ENCODE data around the gene FCGR3A.
"Not testable (repeated sequence)": the region's sequence is repeated elsewhere in the genome, so short reads cannot be mapped to it uniquely, and the experiment has no call there.

Gene FCGR3A

GRCh38 chr1:161529463-161530104, 20.0 kb downstream of the FCGR3A start:
- DNase-seq: peak in 1 of 2 experiments; percentile 36

- DNase-seq: peak; percentile 38 to 60
Observed at GRCh38 chr1:161528550-161528949, 21.1 kb downstream of the FCGR3A start.

- not testable (repeated sequence) for DNase-seq
Observed at GRCh38 chr1:161525918-161526317, 23.7 kb downstream of the FCGR3A start.

- not testable (repeated sequence) for DNase-seq
Observed at GRCh38 chr1:161525321-161525720, 24.3 kb downstream of the FCGR3A start.

DNA sequence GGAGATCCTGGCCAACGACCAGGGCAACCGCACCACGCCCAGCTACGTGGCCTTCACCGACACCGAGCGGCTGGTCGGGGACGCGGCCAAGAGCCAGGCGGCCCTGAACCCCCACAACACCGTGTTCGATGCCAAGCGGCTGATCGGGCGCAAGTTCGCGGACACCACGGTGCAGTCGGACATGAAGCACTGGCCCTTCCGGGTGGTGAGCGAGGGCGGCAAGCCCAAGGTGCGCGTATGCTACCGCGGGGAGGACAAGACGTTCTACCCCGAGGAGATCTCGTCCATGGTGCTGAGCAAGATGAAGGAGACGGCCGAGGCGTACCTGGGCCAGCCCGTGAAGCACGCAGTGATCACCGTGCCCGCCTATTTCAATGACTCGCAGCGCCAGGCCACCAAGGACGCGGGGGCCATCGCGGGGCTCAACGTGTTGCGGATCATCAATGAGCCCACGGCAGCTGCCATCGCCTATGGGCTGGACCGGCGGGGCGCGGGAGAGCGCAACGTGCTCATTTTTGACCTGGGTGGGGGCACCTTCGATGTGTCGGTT, 24.8 kb downstream of the FCGR3A start:
- DNase-seq: not testable (repeated sequence)

DNA sequence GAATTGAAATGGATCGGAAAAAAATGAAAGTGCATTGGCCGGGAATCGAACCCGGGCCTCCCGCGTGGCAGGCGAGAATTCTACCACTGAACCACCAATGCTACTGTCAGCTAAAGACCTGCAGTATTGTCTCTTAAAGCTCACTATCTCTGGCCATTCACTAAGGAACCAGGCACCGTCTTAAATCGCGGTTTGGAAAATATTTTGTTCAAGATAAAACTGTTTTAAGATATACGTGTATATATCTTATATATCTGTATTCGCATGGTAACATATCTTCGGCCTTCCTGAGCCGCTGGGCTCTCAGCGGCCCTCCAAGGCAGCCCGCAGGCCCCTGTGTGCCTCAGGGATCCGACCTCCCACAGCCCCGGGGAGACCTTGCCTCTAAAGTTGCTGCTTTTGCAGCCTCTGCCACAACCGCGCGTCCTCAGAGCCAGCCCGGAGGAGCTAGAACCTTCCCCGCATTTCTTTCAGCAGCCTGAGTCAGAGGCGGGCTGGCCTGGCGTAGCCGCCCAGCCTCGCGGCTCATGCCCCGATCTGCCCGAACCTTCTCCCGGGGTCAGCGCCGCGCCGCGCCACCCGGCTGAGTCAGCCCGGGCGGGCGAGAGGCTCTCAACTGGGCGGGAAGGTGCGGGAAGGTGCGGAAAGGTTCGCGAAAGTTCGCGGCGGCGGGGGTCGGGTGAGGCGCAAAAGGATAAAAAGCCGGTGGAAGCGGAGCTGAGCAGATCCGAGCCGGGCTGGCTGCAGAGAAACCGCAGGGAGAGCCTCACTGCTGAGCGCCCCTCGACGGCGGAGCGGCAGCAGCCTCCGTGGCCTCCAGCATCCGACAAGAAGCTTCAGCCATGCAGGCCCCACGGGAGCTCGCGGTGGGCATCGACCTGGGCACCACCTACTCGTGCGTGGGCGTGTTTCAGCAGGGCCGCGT, 25.5 kb downstream of the FCGR3A start, which contains the start of gene HSPA6:
HSPA6 (plus strand) TSS at position 724 of the 925 bp plus-strand sequence; CDS start at position 843, 119 bp downstream.
- DNase-seq: peak; percentile 64 to 66

GRCh38 chr1:161523041-161523816, 26.4 kb downstream of the FCGR3A start:
- DNase-seq: not testable (repeated sequence)

GRCh38 chr1:161513953-161514352, 35.7 kb downstream of the FCGR3A start:
- not testable (repeated sequence) for DNase-seq

- DNase-seq: not testable (repeated sequence)
Observed at GRCh38 chr1:161513448-161513780, 36.2 kb downstream of the FCGR3A start.

- not testable (repeated sequence) for DNase-seq
Observed at GRCh38 chr1:161512636-161513447, 36.8 kb downstream of the FCGR3A start.

GRCh38 chr1:161511756-161512060, 37.9 kb downstream of the FCGR3A start:
- no peak for DNase-seq

- DNase-seq: no peak
Observed at GRCh38 chr1:161511018-161511755, 38.4 kb downstream of the FCGR3A start.

DNA sequence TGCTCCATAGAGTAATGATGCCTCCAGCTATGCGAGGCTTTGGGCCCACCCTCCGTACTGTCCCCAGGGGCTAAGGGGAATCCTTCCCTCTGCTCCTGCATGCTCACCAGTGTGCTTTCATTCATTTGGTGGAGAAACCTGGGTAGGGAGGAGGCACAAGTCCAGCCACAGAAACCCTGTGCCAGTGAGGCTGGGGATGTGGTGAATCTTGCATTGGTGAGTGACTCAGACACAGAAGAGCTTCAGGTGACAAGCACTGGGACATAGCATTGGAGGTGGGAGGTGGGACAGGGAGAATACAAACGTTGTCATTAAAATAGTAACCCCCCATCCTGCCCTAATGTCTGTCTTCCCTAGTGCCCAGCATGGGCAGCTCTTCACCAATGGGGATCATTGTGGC, 39.1 kb downstream of the FCGR3A start:
- no peak for DNase-seq

DNA sequence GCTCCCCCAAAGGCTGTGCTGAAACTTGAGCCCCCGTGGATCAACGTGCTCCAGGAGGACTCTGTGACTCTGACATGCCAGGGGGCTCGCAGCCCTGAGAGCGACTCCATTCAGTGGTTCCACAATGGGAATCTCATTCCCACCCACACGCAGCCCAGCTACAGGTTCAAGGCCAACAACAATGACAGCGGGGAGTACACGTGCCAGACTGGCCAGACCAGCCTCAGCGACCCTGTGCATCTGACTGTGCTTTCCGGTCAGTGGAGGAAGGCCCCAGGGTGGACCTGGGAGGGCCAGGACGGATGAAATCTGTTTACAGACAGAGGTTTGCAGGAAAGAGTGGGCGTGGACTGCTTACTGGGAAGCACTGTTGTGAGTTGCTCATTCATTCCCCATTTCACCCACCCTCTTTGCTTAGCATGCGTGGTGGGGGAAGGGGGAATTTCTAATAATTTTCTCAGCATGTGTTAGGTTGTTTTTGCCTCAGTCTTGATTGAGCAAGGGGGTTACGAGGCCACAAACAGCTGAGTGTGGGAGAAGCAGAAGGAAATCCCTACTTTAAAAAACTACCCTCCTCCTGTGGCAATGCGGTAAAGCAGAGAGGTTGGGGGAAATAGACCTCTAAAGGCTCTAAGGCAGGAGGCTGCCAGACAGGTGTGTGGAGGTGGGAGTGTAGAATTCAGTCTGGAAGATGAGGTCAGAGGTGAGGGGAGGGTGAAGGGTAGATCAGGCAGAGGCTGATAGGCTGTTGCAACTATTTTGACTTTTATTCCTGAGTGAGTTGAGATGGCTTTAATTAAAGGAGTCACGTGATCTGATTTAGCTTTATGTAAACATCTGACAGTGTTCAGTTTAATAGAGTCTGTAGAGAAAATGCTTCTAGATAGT, 43.0 kb downstream of the FCGR3A start:
- DNase-seq: peak; percentile 78 to 82

DNA sequence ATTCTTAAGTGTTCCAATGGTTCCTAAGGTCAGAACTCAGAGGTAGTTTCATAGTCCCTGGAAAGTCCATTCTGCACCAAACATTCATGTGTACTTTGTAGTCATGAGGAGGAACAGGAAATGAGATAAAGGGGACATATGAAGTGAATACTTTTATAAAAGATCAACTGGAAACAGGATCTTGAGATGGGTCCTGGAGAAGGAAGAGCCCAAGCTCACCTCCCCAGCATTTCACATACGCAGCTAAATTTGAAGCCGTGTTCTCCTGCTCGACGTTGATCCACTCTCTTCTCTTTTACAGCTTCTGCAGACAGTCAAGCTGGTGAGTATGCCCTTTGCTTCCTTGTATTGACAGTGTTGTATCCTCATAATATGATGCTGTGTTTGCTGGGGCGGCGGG, 43.9 kb downstream of the FCGR3A start:
- no peak for DNase-seq

DNA sequence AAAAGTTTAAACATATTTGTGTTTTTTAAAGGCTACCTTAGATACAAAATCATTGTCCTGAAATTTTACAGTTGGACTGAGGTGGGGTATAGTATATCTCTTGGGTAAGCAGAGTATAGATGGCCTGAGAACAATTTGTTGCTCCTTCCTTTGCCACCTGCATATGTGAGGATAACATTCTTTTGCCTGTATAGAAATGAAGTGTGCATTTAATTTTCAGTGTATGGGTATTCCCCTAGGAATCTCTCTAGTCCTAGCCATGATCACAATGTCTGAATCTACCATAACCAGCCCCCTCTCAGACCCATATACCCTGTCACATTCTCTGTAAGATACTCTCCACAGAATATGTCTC, 46.2 kb downstream of the FCGR3A start:
- no peak for DNase-seq

DNA sequence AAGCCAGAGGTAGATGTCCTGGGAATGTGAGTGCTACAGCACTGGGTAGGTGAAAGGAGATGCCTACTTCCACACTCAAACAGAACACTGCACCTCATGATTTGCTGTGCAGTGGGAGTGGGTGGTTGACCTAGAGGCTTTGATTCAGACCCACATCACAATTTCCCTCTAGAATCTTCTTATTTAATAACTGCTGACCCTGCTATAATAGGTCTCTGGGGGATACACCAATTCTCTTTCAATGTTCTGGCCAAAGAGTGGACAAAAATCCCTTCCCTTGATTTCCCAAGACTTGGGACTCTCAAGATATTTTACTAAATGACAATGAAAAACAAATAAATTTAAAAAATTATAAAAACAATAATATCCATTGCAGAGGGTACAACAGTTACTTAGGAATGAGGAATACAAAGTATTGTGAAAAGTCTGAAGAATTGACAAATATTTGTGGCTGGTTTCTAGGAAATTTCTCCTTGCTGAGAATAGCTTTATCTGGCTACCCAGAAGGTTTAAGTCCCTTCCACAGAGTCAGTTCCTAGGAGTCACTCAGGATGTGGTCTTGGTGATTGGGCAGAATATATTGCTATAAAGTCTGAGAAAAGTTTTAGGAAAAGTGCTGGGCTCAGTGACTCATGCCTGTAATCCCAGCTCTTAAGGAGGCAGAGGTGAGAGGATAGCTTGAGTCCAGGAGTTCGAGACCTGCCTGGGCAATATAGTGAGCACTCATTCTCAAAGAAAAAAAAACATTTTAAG, 46.8 kb downstream of the FCGR3A start:
- DNase-seq: no peak

DNA sequence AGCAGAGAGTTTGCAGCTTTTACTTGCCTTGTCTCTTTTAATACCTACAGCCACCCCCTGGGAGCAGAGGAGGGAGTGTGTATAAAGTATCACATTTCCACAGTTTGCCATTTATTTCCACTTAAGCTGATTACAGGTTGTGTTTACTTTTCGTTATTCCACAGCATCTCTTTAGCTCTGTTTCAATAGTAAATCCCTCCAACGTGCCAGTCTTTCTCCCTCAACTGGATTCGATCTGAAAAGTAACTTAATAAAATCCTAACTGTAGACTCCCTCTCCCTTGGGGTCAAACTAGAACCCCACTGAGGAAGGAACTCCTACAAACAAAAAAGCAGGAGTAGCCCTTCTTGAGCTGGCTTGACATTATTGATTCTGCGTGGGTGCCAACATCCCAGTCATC, 47.4 kb downstream of the FCGR3A start:
- DNase-seq: no peak

- DNase-seq: no peak
Observed at GRCh38 chr1:161501234-161501633, 48.4 kb downstream of the FCGR3A start.

All from AML-193 (cell line).